IMR-90 (cell line): ENCODE measurements around the gene ACTR5. TPM values are rescaled to one million over a fixed set of nuclear protein-coding genes. Genes with fewer than 3 reads are reported as not detected.
A peak's percentile ranks its signal among the peaks of the same experiment; 100 is the strongest.

Experiments
- ATAC-seq: fragments of 200-7000 bp; cut with Tn5 transposase; 2 replicates; pipeline ENCODE4 v1.9.1; 2020; ENCODE audit warnings: low read depth, mild to moderate bottlenecking, moderate library complexity
- BruUV-seq: library from RNA; stranded (reverse); fragments of 400-500 nt; replicated peaks from 2 replicates; lab custom pipeline; 2021; lab: Mats Ljungman, UMichigan
- CTCF ChIA-PET: fragments of 300-600 bp; formaldehyde crosslinking; extraction: SDS; loops from one replicate; lab custom pipeline; 2021; ENCODE audit warnings: antibody characterized with exemption; lab: Yijun Ruan, JAX
- POLR2A ChIA-PET: fragments of 300-600 bp; sonication (Branson Sonifier 250); formaldehyde crosslinking; loops from one replicate; lab custom pipeline; 2022; ENCODE audit warnings: antibody characterized with exemption; ENCODE audit not compliant: unreplicated experiment; lab: Charles Lee
- DNase-seq: peaks from one replicate; pipeline ENCODE4 v3.0.0; 2013
- H2AFZ ChIP-seq: replicated peaks from 2 replicates; pipeline ENCODE3; 2013; ENCODE audit warnings: low read length, mild to moderate bottlenecking; ENCODE audit not compliant: poor library complexity
- H2AK5ac ChIP-seq: 2 replicates; pipeline ENCODE4 v1.6.1; 2013; ENCODE audit warnings: low read depth, low read length, inconsistent platforms
- H2AK9ac ChIP-seq: replicated peaks from 2 replicates; pipeline ENCODE3; 2013; ENCODE audit warnings: mild to moderate bottlenecking, low read depth, low read length, moderate library complexity; ENCODE audit not compliant: poor library complexity
- H2BK120ac ChIP-seq: 2 replicates; pipeline ENCODE4 v1.6.1; 2013; ENCODE audit warnings: low read depth, low read length, inconsistent platforms
- H2BK15ac ChIP-seq: 3 replicates; pipeline ENCODE4 v1.6.1; 2013; ENCODE audit warnings: low read depth, low read length, inconsistent platforms
- H2BK20ac ChIP-seq: 2 replicates; pipeline ENCODE4 v1.6.1; 2013; ENCODE audit warnings: low read depth, mild to moderate bottlenecking, inconsistent platforms, low read length, moderate library complexity
- H2BK5ac ChIP-seq: 2 replicates; pipeline ENCODE4 v1.6.1; 2013; ENCODE audit warnings: mild to moderate bottlenecking, low read depth, low read length, inconsistent platforms; ENCODE audit not compliant: poor library complexity, severe bottlenecking
- H3K14ac ChIP-seq: replicated peaks from 2 replicates; pipeline ENCODE4 v1.6.1; 2013; ENCODE audit warnings: low read depth, low read length, inconsistent platforms
- H3K18ac ChIP-seq: 2 replicates; pipeline ENCODE4 v1.6.1; 2013; ENCODE audit warnings: low read depth, low read length, control low read depth
- H3K23ac ChIP-seq: 2 replicates; pipeline ENCODE4 v1.6.1; 2013; ENCODE audit warnings: low read depth, low read length, inconsistent platforms
- H3K27ac ChIP-seq: 2 replicates; pipeline ENCODE4 v1.5.1; 2013; ENCODE audit warnings: mild to moderate bottlenecking, control low read depth, low read length; ENCODE audit not compliant: insufficient read depth
- H3K27me3 ChIP-seq: 2 replicates; pipeline ENCODE4 v1.6.1; 2013; ENCODE audit warnings: low read length; ENCODE audit not compliant: control insufficient read depth, insufficient read depth
- H3K36me3 ChIP-seq: 2 replicates; pipeline ENCODE4 v1.6.1; 2013; ENCODE audit warnings: low read length, mixed read lengths; ENCODE audit not compliant: control insufficient read depth, insufficient read depth
- H3K4ac ChIP-seq: 2 replicates; pipeline ENCODE4 v1.6.1; 2013; ENCODE audit warnings: low read depth, low read length, inconsistent platforms
- H3K4me1 ChIP-seq: 2 replicates; pipeline ENCODE4 v1.6.1; 2013; ENCODE audit warnings: low read length, mixed read lengths; ENCODE audit not compliant: control insufficient read depth, insufficient read depth
- H3K4me2 ChIP-seq: 2 replicates; pipeline ENCODE4 v1.6.1; 2013; ENCODE audit warnings: low read depth, mild to moderate bottlenecking, control low read depth, low read length, moderate library complexity
- H3K4me3 ChIP-seq: 2 replicates; pipeline ENCODE4 v1.5.1; 2013; ENCODE audit warnings: low read depth, mild to moderate bottlenecking, control low read depth, low read length, moderate library complexity; ENCODE audit not compliant: insufficient read depth
- H3K56ac ChIP-seq: 2 replicates; pipeline ENCODE4 v1.6.1; 2013; ENCODE audit warnings: low read length, inconsistent platforms; ENCODE audit not compliant: insufficient read depth; ENCODE audit errors: extremely low read depth
- H3K79me1 ChIP-seq, 2 experiments: 2 replicates each; pipeline ENCODE4 v1.6.1; 2013; ENCODE audit warnings: low read length in 2 of 2, inconsistent platforms in 1 of 2, low read depth in 1 of 2
- H3K9ac ChIP-seq: 2 replicates; pipeline ENCODE4 v1.6.1; 2013; ENCODE audit warnings: low read depth, low read length, control low read depth
- H3K9me1 ChIP-seq: 2 replicates; pipeline ENCODE4 v1.6.1; 2013; ENCODE audit warnings: low read length, inconsistent platforms; ENCODE audit not compliant: insufficient read depth
- H3K9me3 ChIP-seq: 2 replicates; pipeline ENCODE4 v1.6.1; 2013; ENCODE audit warnings: low read length; ENCODE audit not compliant: control insufficient read depth, insufficient read depth
- H4K20me1 ChIP-seq: 2 replicates; pipeline ENCODE4 v1.6.1; 2013; ENCODE audit warnings: low read length, inconsistent platforms; ENCODE audit not compliant: insufficient read depth
- H4K5ac ChIP-seq: 2 replicates; pipeline ENCODE4 v1.6.1; 2013; ENCODE audit warnings: mild to moderate bottlenecking, low read depth, low read length, control low read depth
- H4K8ac ChIP-seq, 2 experiments: 2 replicates each; pipeline ENCODE4 v1.6.1; 2013; ENCODE audit warnings: low read depth in 2 of 2, low read length in 2 of 2, control low read depth in 1 of 2, inconsistent platforms in 1 of 2
- H4K91ac ChIP-seq: 2 replicates; pipeline ENCODE4 v1.6.1; 2013; ENCODE audit warnings: low read depth, low read length, inconsistent platforms; ENCODE audit not compliant: insufficient read depth
- MAFK ChIP-seq: IDR thresholded peaks from 2 replicates; pipeline ENCODE4 v1.6.1; 2012; ENCODE audit warnings: low read depth, low read length, improper control_type of control experiment
- WGBS, 2 experiments: methylation state at CpG; one replicate each; pipeline versions ENCODE4 v1.1.5 to v1.1.7; 2013; ENCODE audit warnings: missing lambda C conversion rate in 2 of 2; ENCODE audit not compliant: insufficient read length in 1 of 2; ENCODE audit errors: extremely low coverage in 2 of 2; 5-methylcytosine and 5-hydroxymethylcytosine counted together
- dilution Hi-C: fragments of 300-500 bp; cut with HindIII; formaldehyde crosslinking; loops from one replicate; pipeline ENCODE4 v1.14.3; 2018; ENCODE audit warnings: low sequenced_read_pairs; ENCODE audit not compliant: unreplicated experiment
- in situ Hi-C: fragments of 300-500 bp; cut with MboI; formaldehyde crosslinking; loops from 3 replicates; pipeline ENCODE4 v1.14.3; 2019; ENCODE audit warnings: low sequenced_read_pairs, inconsistent platforms, mixed read lengths
- intact Hi-C: fragments of 100-400 bp; cut with micrococcal nuclease; formaldehyde crosslinking; loops from 2 replicates; pipeline ENCODE4 v1.10.0; 2022
- polyA plus RNA-seq, 3 experiments: library from polyadenylated mRNA; depleted of rRNA; stranded (reverse); fragments of >200 nt; gene quantifications; 2 replicates each; pipeline ENCODE4 v1.2.3, GENCODE V29; 2012; ENCODE audit warnings: low replicate concordance in 1 of 3
- total RNA-seq: library from RNA; depleted of rRNA; stranded (reverse); fragments of >200 nt; gene quantifications from 2 replicates; pipeline ENCODE4 v1.2.3, GENCODE V29; 2012
- TF ChIP-seq, protein P1 (sequence below): fragments of 150-350 bp; IDR thresholded peaks from 2 replicates; pipeline ENCODE4 v1.6.1; 2017; ENCODE audit warnings: mild to moderate bottlenecking, antibody characterized with exemption, low read length, low read depth

ACTR5 gene
- total and polyA plus RNA-seq, 2 of the 4 experiments (the other 2 are of a cell fraction): 5.9 to 6.6 TPM

DNA sequence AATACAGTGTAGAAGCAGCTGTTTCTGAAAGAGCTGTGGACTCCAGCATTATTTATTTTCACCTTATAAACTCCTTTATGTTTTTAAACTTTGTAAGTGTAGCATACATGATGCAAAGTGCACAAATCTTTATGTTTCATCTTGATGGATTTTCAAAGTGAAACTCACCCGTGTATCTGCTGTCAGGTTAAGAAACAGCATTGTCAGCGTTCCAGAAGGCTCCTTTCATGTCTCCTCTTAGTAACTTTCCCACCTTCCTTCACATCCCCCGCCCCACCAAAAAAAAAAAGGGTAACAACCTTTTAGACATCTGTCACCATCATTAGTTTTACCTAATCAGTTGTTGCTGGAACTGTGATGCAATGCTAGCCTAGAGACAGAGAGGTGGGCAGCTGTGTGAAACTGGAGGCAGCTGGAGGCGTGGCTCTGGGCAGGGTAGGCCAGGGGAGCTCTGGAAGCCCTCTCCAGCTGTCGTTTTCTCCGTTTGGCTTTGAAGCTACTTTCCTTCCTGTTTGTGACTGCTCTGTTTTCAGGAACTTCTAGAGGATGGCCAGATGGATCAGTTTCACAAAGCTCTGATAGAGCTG, 7.2 kb downstream of the ACTR5 start:
- Histone ChIP-seq H4K5ac (no peak overlapping the region), H2AK5ac (no peak overlapping the region), H3K36me3 (peaks cover 20% of the 10 kb centered on the region), H3K27ac (no peak overlapping the region), H2AFZ (no peak overlapping the region), H3K23ac (no peak overlapping the region), H3K9me1 (peaks cover 2% of the 10 kb centered on the region; the same call in 1 of the 2 replicates), H2BK15ac (no peak overlapping the region), H3K4me1 (no peaks in the 10 kb centered on the region), H3K9me3 (no peaks in the 10 kb centered on the region), H2BK120ac (no peak overlapping the region), H3K27me3 (no peaks in the 10 kb centered on the region), H3K4me2 (no peak overlapping the region), H3K79me1 (peaks cover 0 to 6% of the 10 kb centered on the region in 2 experiments; a peak in 2 of 4 replicates), H4K20me1 (no peaks in the 10 kb centered on the region), H3K9ac (no peak overlapping the region), H4K91ac (no peak overlapping the region), H3K18ac (no peak overlapping the region), H3K56ac (no peak overlapping the region), H3K4ac (no peak overlapping the region), H3K14ac (no peak overlapping the region), H2BK20ac (no peak overlapping the region), H2BK5ac (no peak overlapping the region), H3K4me3 (no peak overlapping the region), H4K8ac (no peak overlapping the region), H2AK9ac (no peak overlapping the region)
- 84% methylated on average over 3 of the region's 6 CpGs; no CpG with 5 or more reads in 1 of the 2 experiments for WGBS, 2 experiments
- in situ Hi-C loops: loop anchor here (25.0 kb wide), 1 partner anchor 282 kb away; no protein-coding TSS in a partner anchor
- ChIA-PET POLR2A (interaction anchor here (0.6 kb wide), 1 partner anchor 52 kb away, joined by 5 read pairs; no protein-coding TSS in a partner anchor), CTCF (no interaction called here)
- ATAC-seq: no peak
- DNase-seq: no peak
- TF ChIP-seq, protein P1, sequence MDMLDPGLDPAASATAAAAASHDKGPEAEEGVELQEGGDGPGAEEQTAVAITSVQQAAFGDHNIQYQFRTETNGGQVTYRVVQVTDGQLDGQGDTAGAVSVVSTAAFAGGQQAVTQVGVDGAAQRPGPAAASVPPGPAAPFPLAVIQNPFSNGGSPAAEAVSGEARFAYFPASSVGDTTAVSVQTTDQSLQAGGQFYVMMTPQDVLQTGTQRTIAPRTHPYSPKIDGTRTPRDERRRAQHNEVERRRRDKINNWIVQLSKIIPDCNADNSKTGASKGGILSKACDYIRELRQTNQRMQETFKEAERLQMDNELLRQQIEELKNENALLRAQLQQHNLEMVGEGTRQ: no peak
- peak; percentile 35; the same call in 1 of the 2 replicates for TF ChIP-seq MAFK
- intact Hi-C loops: no loop called here
- no TSS peak for BruUV-seq
- dilution Hi-C loops: no loop called here
